K562 (cell line): ENCODE data around the gene DUS1L. TPM values are rescaled to one million over a fixed set of nuclear protein-coding genes. Genes with fewer than 3 reads are reported as not detected.

Source experiments
- ATAC-seq: fragments of 200-7000 bp; cut with Tn5 transposase; 3 replicates; pipeline ENCODE4 v1.9.1; 2020; ENCODE audit warnings: moderate library complexity
- BruUV-seq: library from RNA; stranded (reverse); fragments of 400-500 nt; replicated peaks from 2 replicates; lab custom pipeline; 2021; lab: Mats Ljungman, UMichigan
- CTCF ChIA-PET: fragments of 300-600 bp; formaldehyde crosslinking; extraction: SDS; loops from one replicate; lab custom pipeline; 2021; ENCODE audit warnings: low intra/inter-chr PET ratio; lab: Yijun Ruan, JAX
- POLR2A ChIA-PET: fragments of 300-600, 350-650 bp; sonication (Branson Sonifier 250); formaldehyde crosslinking; extraction: SDS; loops from one replicate; lab custom pipeline; 2021; ENCODE audit warnings: antibody characterized with exemption, inconsistent platforms; lab: Yijun Ruan, JAX
- DNase-seq, 4 experiments: peaks; one replicate each; pipeline versions ENCODE4 v3.0.0 to v3.0.0-alpha.2; 2011 to 2018; ENCODE audit warnings: low spot score in 3 of 4, mixed read lengths in 3 of 4; ENCODE audit errors: extremely low read depth in 1 of 4
- FAIRE-seq: peaks from 2 replicates; lab custom pipeline; 2011; peaks lifted over from hg19 to GRCh38; lab: Jason Lieb, UNC
- H2AFZ ChIP-seq: 2 replicates; pipeline ENCODE4 v1.6.0; 2011; ENCODE audit warnings: low read depth, low read length, control low read depth, inconsistent platforms
- H3K27ac ChIP-seq: fragments of 200-600 bp; 3 replicates; pipeline ENCODE4 v1.8.0; 2011; ENCODE audit warnings: low read depth, mild to moderate bottlenecking, control low read depth, inconsistent platforms, low read length, moderate library complexity, mixed read lengths; ENCODE audit errors: extremely low read depth
- H3K27me3 ChIP-seq, 2 experiments: fragments of 300-600 bp in 1 of 2; 2 replicates in 1 of 2; 3 replicates in 1 of 2; pipeline versions ENCODE4 v1.6.0 to v1.8.0; 2011; ENCODE audit warnings: inconsistent platforms in 2 of 2, low read length in 2 of 2, mild to moderate bottlenecking in 1 of 2, mixed read lengths in 1 of 2, moderate library complexity in 1 of 2; ENCODE audit not compliant: control insufficient read depth in 2 of 2, insufficient read depth in 2 of 2
- H3K36me3 ChIP-seq: fragments of 300-600 bp; 3 replicates; pipeline ENCODE4 v1.8.0; 2011; ENCODE audit warnings: mild to moderate bottlenecking, low read length, inconsistent platforms; ENCODE audit not compliant: control insufficient read depth, insufficient read depth
- H3K4me1 ChIP-seq, 2 experiments: fragments of 200-600 bp in 1 of 2; replicated peaks in 1 of 2; 2 replicates in 1 of 2; 3 replicates in 1 of 2; pipeline versions ENCODE4 v1.5.1 to v1.8.0; 2011; ENCODE audit warnings: inconsistent platforms in 2 of 2, low read length in 2 of 2, mild to moderate bottlenecking in 1 of 2, mixed read lengths in 1 of 2, moderate library complexity in 1 of 2; ENCODE audit not compliant: control insufficient read depth in 2 of 2, insufficient read depth in 2 of 2
- H3K4me2 ChIP-seq: 2 replicates; pipeline ENCODE4 v1.6.1; 2011; ENCODE audit warnings: low read length, control low read depth, inconsistent platforms, mixed read lengths; ENCODE audit not compliant: insufficient read depth
- H3K4me3 ChIP-seq: fragments of 200-600 bp; sonication (generic), shearing (Covaris generic); 2 replicates; pipeline ENCODE4 v1.5.1; 2016; ENCODE audit warnings: control low read depth, inconsistent platforms
- H3K79me2 ChIP-seq: fragments of 200-600 bp; 3 replicates; pipeline ENCODE4 v1.8.0; 2011; ENCODE audit warnings: low read length, inconsistent platforms; ENCODE audit not compliant: control insufficient read depth, insufficient read depth
- H3K9ac ChIP-seq, 2 experiments: 2 replicates each; pipeline versions ENCODE4 v1.6.0 to v1.6.1; 2011; ENCODE audit warnings: low read depth in 2 of 2, low read length in 2 of 2, control low read depth in 1 of 2, inconsistent platforms in 1 of 2, mild to moderate bottlenecking in 1 of 2, mixed read lengths in 1 of 2; ENCODE audit not compliant: insufficient read depth in 1 of 2
- H3K9me1 ChIP-seq: one replicate; pipeline ENCODE4 v1.6.0; 2011; ENCODE audit warnings: inconsistent platforms, mild to moderate bottlenecking, low read length, moderate library complexity; ENCODE audit not compliant: control insufficient read depth, insufficient read depth
- H3K9me3 ChIP-seq: replicated peaks from 2 replicates; pipeline ENCODE4 v1.5.1; 2011; ENCODE audit warnings: low read depth, low read length, inconsistent platforms; ENCODE audit not compliant: control insufficient read depth, insufficient read depth
- H4K20me1 ChIP-seq: replicated peaks from 2 replicates; pipeline ENCODE4 v1.6.1; 2011; ENCODE audit warnings: low read length, inconsistent platforms, mixed read lengths; ENCODE audit not compliant: control insufficient read depth, insufficient read depth
- CAMTA2 ChIP-seq: fragments of 250-450 bp; sonication (Bioruptor Pico); conservative IDR thresholded peaks from 2 replicates; pipeline ENCODE4 v1.5.1; 2022
- ELF2 ChIP-seq: fragments of 250-450 bp; sonication (Bioruptor Pico); IDR thresholded peaks from 2 replicates; pipeline ENCODE4 v1.5.0; 2021; ENCODE audit warnings: mild to moderate bottlenecking
- FOXA1 ChIP-seq: fragments of 450-650 bp; IDR thresholded peaks from 2 replicates; pipeline ENCODE4 v1.6.1; 2016; ENCODE audit warnings: mild to moderate bottlenecking, borderline replicate concordance
- JUND ChIP-seq, 2 experiments: IDR thresholded peaks; 2 replicates in 1 of 2; 3 replicates in 1 of 2; pipeline ENCODE4 v1.6.1; 2011; ENCODE audit warnings: borderline replicate concordance in 2 of 2, low read depth in 2 of 2, low read length in 2 of 2, improper control_type of control experiment in 1 of 2, missing biosample characterization in 1 of 2, missing genetic modification characterization in 1 of 2, missing genetic modification reagents in 1 of 2
- KAT2B ChIP-seq: IDR thresholded peaks from one replicate; pipeline ENCODE4 v1.6.1; 2012; ENCODE audit warnings: low read depth, mild to moderate bottlenecking, control low read depth, inconsistent platforms, low read length, moderate library complexity
- LEF1 ChIP-seq: fragments of 450-650 bp; IDR thresholded peaks from 2 replicates; pipeline ENCODE4 v1.6.1; 2016; ENCODE audit warnings: mild to moderate bottlenecking
- POLR2AphosphoS5 ChIP-seq: IDR thresholded peaks from 2 replicates; pipeline ENCODE4 v1.6.1; 2011; ENCODE audit warnings: mild to moderate bottlenecking, low read depth, low read length, moderate library complexity; ENCODE audit not compliant: control insufficient read depth, insufficient read depth
- POLR2G ChIP-seq: fragments of 200-400 bp; formaldehyde crosslinking; IDR thresholded peaks from 2 replicates; pipeline ENCODE4 v1.6.1; 2017; ENCODE audit warnings: low read depth, mild to moderate bottlenecking, antibody characterized with exemption, low read length, moderate library complexity
- SIN3B ChIP-seq: fragments of 450-650 bp; IDR thresholded peaks from 2 replicates; pipeline ENCODE4 v1.6.1; 2017; ENCODE audit warnings: low read depth, mild to moderate bottlenecking, moderate library complexity
- SLC30A9 ChIP-seq: fragments of 250-450 bp; sonication (Bioruptor Pico); IDR thresholded peaks from 2 replicates; pipeline ENCODE4 v1.8.0; 2022; ENCODE audit warnings: mild to moderate bottlenecking, moderate library complexity
- TCF3 ChIP-seq: sonication (generic); formaldehyde crosslinking; IDR thresholded peaks from 2 replicates; pipeline ENCODE4 v1.4.0; 2020; ENCODE audit warnings: mild to moderate bottlenecking, missing genetic modification reagents
- TCFL5 ChIP-seq: fragments of 250-450 bp; sonication (Bioruptor Pico); conservative IDR thresholded peaks from 2 replicates; pipeline ENCODE4 v1.6.1; 2021; ENCODE audit warnings: mild to moderate bottlenecking, moderate library complexity, matching md5 sums
- ZFX ChIP-seq: sonication (generic); formaldehyde crosslinking; IDR thresholded peaks from 2 replicates; pipeline ENCODE4 v1.8.0; 2022; ENCODE audit warnings: mild to moderate bottlenecking, missing genetic modification reagents, moderate library complexity
- ZKSCAN3 ChIP-seq: fragments of 250-450 bp; sonication (Bioruptor Pico); IDR thresholded peaks from 2 replicates; pipeline ENCODE4 v1.4.0; 2020
- ZNF239 ChIP-seq: fragments of 250-450 bp; sonication (Bioruptor Pico); IDR thresholded peaks from 2 replicates; pipeline ENCODE4 v1.4.0; 2020; ENCODE audit warnings: mild to moderate bottlenecking
- ZNF354B ChIP-seq: fragments of 250-450 bp; sonication (Bioruptor Pico); IDR thresholded peaks from 2 replicates; pipeline ENCODE4 v1.4.0; 2020
- ZNF740 ChIP-seq, 3 experiments: fragments of 200-800 bp in 1 of 3; sonication (Bioruptor generic) in 1 of 3; sonication (generic) in 1 of 3; formaldehyde crosslinking in 1 of 3; IDR thresholded peaks; 2 replicates each; pipeline versions ENCODE4 v1.6.1 to v1.8.0; 2016 to 2022; ENCODE audit warnings: mild to moderate bottlenecking in 2 of 3, missing compliant biosample characterization in 2 of 3, missing genetic modification characterization in 2 of 3, missing genetic modification reagents in 1 of 3
- WGBS: fragments of 100-300 bp; shearing (Covaris generic); methylation state at CpG from one replicate; pipeline ENCODE4 v1.1.6; 2016; ENCODE audit warnings: low coverage, mixed read lengths; ENCODE audit not compliant: insufficient coverage; ENCODE audit errors: missing lambda C conversion rate; 5-methylcytosine and 5-hydroxymethylcytosine counted together
- in situ Hi-C: fragments of 300-500 bp; cut with MboI; formaldehyde crosslinking; loops from 4 replicates; pipeline ENCODE4 v1.15.0; 2018; ENCODE audit warnings: inconsistent platforms, mixed read lengths
- intact Hi-C: fragments of 100-400 bp; cut with micrococcal nuclease; formaldehyde crosslinking; loops from 2 replicates; pipeline ENCODE4 v1.14.2; 2022
- polyA plus RNA-seq, 8 experiments: library from polyadenylated mRNA; depleted of rRNA in 4 of 8; stranded (reverse) in 5 of 8; unstranded in 3 of 8; fragments of >200 nt; fragmentation: Nextera tagmentation in 2 of 8; fragmentation: Illumina TruSeq in 1 of 8; extraction: Ambion mirVana in 2 of 8; extraction: Trizol in 1 of 8; gene quantifications; 2 replicates each; pipeline versions ENCODE4 v1.2.1 to v1.2.3, GENCODE V29; 2011 to 2014; ENCODE audit warnings: inconsistent platforms in 1 of 8, missing spikeins in 1 of 8
- total RNA-seq, 7 experiments: library from RNA; depleted of rRNA in 6 of 7; stranded (reverse); fragments of >200 nt in 6 of 7; fragmentation: Illumina TruSeq in 2 of 7; extraction: Trizol in 2 of 7; gene quantifications; 2 replicates each; pipeline versions ENCODE4 v1.2.1 to v1.2.3, GENCODE V29; 2011 to 2021; ENCODE audit warnings: low replicate concordance in 1 of 7
- TF ChIP-seq, protein P1 (sequence below): fragments of 250-450 bp; sonication (Bioruptor Pico); IDR thresholded peaks from 2 replicates; pipeline ENCODE4 v1.8.0; 2021; ENCODE audit warnings: moderate library complexity, mild to moderate bottlenecking, inconsistent platforms

Gene DUS1L
- total and polyA plus RNA-seq, 9 of the 15 experiments (the other 6 are each of a cell fraction or from before 2014, with no cell fraction given): 7.8 to 210 (median 83.9) TPM

DNA sequence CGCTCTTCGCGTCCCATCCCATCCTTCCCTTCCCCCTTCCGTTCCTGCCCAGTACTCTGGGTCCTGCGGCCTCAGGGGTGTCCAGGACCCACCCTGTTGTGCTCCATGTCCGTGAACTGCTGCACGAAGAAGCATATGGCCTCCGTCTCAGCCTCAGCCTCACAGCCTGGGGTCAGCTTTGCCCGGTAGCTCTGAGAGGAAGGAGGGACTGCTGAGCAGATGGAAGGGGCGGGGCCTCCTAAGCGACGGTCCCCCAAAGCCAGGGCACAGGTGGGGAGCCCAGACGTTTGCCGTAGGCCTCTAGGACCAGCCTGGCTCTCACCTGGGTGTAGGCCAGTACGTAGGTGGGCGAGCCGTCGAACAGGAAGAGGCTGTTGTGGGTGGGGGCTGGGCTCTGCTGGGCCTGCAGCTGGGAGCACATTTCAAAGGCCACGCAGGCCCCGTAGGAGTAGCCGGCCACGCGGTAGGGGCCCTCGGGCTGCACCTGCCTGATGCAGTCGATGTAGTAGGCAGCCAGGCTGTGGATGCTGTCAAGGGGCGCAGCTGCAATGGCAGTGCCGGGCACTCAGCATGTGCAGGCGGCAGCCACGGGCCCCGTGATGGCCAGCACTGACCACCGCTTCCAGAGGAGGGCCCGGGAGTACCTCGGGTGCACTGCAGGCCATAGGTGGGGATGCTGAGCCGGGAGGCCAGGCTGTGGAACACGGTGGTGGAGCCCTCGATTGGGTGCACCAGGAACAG is 14.6 kb upstream of the DUS1L start:
- H3K4me3 ChIP-seq: no peak overlapping the region
- in situ Hi-C loops (no loop called here), intact Hi-C loops (no loop called here)
- CTCF ChIA-PET: no interaction called here
- H3K9me3 ChIP-seq: no peaks in the 10 kb centered on the region
- H4K20me1 ChIP-seq: peaks cover 31% of the 10 kb centered on the region
- 94% methylated on average over 31 of the region's 36 CpGs for WGBS
- no peaks in the 10 kb centered on the region for H3K27me3 ChIP-seq
- no peak overlapping the region for H3K4me2 ChIP-seq
- no peak for ATAC-seq
- no peak for FAIRE-seq
- H3K4me1 ChIP-seq: peaks cover 0 to 79% of the 10 kb centered on the region in 2 experiments; a peak in 2 of 5 replicates
- no peak overlapping the region; a peak in 1 of 4 replicates for H3K9ac ChIP-seq
- no peak for DNase-seq
- no peaks in the 10 kb centered on the region; the same call in 2 of the 3 replicates for H3K79me2 ChIP-seq
- H3K9me1 ChIP-seq: peaks cover 3% of the 10 kb centered on the region
- POLR2A ChIA-PET: interaction anchor here (1.4 to 4.2 kb wide), 5 partner anchors 8 to 16 kb away, joined by 3 to 52 read pairs (median 5); no protein-coding TSS in a partner anchor
- no peak overlapping the region for H2AFZ ChIP-seq
- H3K36me3 ChIP-seq: peaks cover 75% of the 10 kb centered on the region; the same call in 2 of the 3 replicates
- no peak overlapping the region for H3K27ac ChIP-seq
- no TSS peak for BruUV-seq
- no peak for TF ChIP-seq ZKSCAN3 (CRISPR knock-in tag)
- no peak for TF ChIP-seq ZNF354B (CRISPR knock-in tag)
- TF ChIP-seq SIN3B: no peak
- TF ChIP-seq ZNF239 (CRISPR knock-in tag): no peak
- no peak for TF ChIP-seq ZNF740 (CRISPR knock-in tag; IDR thresholded peaks at IDR 0.05)
- TF ChIP-seq ZNF740 (tag; IDR thresholded peaks at IDR 0.05): no peak
- TF ChIP-seq POLR2G: peak; percentile 39; the same call in 1 of the 2 replicates
- no peak for TF ChIP-seq FOXA1
- TF ChIP-seq KAT2B: no peak
- TF ChIP-seq POLR2AphosphoS5: peak; percentile 62; the same call in 1 of the 2 replicates
- TF ChIP-seq LEF1: no peak
- no peak for TF ChIP-seq ELF2 (CRISPR knock-in tag)
- TF ChIP-seq ZFX: peak; percentile 44; the same call in 1 of the 2 replicates
- no peak for TF ChIP-seq TCFL5
- TF ChIP-seq, protein P1, sequence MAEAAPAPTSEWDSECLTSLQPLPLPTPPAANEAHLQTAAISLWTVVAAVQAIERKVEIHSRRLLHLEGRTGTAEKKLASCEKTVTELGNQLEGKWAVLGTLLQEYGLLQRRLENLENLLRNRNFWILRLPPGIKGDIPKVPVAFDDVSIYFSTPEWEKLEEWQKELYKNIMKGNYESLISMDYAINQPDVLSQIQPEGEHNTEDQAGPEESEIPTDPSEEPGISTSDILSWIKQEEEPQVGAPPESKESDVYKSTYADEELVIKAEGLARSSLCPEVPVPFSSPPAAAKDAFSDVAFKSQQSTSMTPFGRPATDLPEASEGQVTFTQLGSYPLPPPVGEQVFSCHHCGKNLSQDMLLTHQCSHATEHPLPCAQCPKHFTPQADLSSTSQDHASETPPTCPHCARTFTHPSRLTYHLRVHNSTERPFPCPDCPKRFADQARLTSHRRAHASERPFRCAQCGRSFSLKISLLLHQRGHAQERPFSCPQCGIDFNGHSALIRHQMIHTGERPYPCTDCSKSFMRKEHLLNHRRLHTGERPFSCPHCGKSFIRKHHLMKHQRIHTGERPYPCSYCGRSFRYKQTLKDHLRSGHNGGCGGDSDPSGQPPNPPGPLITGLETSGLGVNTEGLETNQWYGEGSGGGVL (CRISPR knock-in tag): no peak
- no peak for TF ChIP-seq CAMTA2 (CRISPR knock-in tag)
- TF ChIP-seq SLC30A9 (CRISPR knock-in tag): no peak
- no peak for TF ChIP-seq TCF3 (CRISPR knock-in tag)
- no peak for TF ChIP-seq JUND (IDR thresholded peaks at IDR 0.05; ENCODE audit: borderline replicate concordance, low read depth, low read length)
- TF ChIP-seq JUND (tag; IDR thresholded peaks at IDR 0.05; ENCODE audit: borderline replicate concordance, low read depth, low read length): no peak
